CD1c-positive myeloid dendritic cell (primary cell): ENCODE data around the gene MBNL3.

Experiments
- DNase-seq: peaks from one replicate; pipeline ENCODE4 v3.0.0-alpha.2; 2016; ENCODE audit errors: extremely low spot score

Gene MBNL3, protein sequence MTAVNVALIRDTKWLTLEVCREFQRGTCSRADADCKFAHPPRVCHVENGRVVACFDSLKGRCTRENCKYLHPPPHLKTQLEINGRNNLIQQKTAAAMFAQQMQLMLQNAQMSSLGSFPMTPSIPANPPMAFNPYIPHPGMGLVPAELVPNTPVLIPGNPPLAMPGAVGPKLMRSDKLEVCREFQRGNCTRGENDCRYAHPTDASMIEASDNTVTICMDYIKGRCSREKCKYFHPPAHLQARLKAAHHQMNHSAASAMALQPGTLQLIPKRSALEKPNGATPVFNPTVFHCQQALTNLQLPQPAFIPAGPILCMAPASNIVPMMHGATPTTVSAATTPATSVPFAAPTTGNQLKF

DNA sequence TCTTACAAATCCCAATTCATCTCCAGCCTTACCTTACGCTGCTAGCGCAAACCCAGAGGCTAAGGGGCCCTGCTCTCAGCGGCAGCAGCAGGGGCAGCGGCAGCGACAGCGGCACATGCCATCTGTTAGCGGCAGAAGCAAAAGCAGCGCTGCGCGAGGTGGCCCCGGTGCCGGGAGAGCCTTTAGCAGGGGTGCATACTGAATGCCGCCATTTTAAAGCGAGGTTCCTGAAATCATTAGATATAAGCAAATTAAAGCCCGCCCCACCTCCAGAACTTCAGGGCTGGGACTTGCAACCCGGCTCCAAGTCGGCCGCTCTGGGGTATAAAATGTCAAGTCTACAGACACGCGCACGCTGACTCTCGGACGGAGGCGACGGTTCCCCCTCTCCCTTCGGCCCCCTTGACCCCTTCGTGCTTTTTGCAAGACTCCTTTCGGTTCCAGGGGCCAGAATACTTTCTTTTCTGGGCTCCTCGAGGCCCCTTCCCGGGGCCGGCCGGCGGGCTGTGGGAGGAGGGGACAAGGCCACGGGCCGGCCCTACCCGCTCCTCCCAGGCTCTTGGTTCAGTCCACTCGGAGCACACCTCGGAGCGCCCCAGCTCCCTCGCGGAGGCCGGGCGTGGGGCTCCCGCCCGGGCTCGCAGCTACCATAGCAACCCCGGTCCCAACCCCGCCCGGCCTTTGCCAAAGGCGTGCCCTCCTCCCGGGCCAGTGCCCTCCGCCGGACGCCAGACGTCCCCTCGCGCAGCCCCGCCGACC lies at the start of gene MBNL3:
Gene MBNL3 (minus strand): TSS at position 220 of the 759 bp plus-strand sequence. CDS start 49,427 bp downstream, outside the sequence.
- DNase-seq: peak; percentile 69

DNA sequence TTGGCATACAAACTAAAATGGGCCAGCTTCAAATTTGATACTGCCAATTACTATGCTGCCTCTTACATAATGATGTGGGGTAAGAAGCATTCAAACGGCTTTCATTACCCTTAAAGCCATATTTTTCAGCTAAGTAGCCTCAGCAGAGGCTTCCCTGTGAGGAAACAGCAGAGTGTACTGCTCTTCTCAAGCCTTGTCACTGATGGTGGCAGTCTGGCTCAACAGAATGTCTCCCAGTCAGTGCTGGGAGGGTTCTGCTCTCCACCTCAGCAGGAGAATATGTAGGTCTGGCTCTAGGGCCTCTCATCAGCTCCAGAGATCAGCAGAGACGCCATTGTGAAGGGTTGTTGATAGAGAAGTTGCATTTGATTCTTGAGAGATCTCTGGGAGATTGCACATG lies 44.6 kb upstream of the MBNL3 start:
- no peak for DNase-seq

DNA sequence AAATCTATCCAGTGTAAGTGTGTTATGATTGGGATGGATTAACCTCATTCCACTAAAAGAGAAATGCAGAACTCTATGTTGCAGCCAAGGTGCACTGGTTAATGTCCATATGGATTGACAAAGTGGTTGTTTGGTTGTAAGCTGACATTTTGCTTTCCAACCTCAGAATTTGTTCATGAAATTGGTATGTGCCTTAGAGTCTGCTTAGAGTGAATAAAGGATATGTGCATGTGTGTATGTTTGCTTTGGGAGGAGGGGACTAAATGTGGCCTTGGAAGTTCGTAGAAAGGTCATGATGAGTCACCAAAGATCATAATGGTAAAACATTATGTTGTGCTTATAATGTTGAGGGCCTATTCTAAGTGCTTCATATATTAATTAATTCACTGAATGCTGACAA lies 44.1 kb upstream of the MBNL3 start:
- no peak for DNase-seq

DNA sequence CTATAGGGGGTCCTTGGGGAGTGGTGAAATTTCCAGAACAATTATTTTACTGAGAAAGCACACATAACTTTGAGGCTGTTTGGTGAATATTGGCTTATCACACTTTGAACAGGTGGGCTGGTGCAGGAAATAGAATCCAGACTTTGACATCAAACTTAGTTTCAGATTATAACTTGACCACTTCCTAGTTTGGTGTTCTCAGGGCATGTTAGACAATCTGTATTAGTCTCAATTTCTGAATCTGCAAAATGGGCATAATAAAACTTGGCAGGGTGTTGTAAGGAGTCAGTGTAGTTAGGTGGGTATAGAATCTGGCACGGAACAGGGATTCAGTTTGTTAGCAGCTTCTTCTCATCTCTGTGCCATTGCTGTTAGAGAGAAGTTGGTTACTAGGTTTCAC lies 43.3 kb upstream of the MBNL3 start:
- no peak for DNase-seq

DNA sequence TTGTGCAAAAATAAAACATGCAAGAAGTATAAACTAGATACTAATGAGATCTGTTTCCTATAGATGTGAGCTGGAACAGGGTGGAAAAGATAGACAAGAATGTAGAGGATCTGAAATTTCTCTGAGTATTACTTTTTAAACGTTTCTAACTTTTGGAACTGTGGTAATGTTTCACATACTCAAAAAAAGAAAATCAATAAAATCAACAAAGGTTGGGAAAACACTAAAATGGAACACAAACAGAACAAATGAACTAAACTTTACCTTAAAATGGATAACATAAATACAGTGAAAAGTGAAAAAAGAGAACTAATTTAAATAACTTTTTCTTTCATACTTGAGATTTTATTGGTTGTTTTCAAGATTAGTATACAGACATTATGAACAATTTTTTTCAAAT lies 32.0 kb upstream of the MBNL3 start:
- DNase-seq: no peak

DNA sequence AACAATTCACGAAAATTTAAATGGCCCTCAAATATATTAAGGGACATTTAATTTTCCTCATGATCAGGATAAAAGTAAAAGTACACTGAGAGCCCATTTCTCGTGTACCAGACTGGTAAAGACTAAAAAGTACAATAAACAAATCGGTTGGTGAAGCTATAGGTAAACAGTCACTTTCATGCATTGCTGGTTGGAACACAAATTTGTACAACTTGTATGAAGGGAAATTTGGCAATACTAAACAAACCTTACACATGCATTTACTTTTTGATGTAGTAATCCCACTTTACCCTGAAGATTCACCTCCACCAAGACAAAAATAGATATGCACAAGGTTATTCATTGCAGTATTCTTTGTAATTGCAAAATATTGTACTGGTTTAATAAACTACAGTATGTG lies 31.4 kb upstream of the MBNL3 start:
- DNase-seq: no peak

DNA sequence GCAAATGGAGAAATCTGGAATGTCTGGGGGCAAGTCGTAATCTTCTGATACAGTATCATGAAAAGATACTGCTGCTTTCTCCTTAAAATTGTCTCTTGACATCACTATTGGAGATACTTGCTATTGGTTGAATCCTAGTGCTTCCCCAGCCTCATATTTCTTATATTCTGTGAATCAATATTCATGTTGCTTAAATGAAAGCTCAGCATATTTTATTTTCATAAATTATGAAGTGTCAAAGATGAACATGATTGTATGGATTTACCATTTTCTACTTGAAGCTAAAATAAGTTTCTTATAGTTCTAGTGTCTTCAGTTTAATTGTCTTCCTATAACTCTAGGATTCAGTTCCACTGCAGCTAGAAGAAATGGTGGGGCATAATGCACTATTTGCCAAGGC lies 29.6 kb upstream of the MBNL3 start:
- no peak for DNase-seq

DNA sequence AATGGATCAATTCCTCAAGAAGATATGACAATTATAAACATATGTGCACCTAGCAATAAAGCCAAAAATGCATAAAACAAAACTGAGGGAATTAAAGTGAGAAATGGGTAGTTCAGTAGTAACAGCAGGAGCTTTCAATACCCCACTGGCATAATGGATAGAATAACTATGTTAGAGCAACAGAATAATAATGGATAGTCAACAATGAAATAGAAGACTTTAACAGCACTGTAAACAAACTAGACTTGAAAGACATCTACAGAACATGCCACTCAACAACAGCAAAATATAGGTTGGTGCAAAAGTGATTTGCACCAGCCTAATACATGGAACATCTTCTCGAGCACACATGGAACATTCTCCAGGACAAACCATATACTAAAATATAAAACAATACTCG lies 20.0 kb upstream of the MBNL3 start:
- no peak for DNase-seq

DNA sequence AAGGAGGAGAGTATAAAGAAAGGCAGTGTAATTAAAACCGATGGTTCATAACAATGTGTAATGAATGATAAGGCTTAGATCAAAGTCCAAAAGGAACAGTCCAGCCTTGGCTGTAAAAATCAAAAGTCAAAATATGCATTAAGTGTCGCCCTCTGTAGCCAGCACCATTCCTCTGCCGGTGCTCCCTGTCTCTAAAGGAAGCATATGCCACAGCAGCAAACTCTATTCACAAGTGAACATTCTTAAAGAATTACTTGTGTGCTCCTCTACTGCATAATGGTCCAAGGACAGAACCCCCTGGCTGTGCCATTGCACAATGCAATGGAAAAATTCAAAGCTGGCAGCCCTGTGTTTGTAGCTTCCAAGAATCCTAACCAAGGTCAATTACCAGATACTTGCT lies 16.3 kb upstream of the MBNL3 start:
- no peak for DNase-seq

DNA sequence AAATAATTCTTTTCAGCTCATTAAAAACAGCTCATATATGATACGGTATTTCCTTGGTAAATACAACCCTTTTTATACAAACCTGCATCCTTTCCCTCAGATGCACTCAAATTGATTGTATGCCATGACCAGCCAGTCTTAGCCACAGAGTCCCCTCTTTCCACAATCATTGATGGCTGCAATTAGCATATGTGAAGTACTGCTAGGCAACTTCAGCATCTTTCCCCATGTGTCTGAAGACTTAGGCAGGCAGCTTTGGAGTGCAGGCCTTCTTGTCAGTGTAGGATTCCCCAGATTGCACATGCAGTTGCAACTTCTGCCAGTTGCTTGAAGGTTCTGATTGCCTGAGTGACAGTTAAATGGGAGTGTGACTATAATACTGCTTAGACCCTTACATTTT lies 15.6 kb upstream of the MBNL3 start:
- DNase-seq: no peak

DNA sequence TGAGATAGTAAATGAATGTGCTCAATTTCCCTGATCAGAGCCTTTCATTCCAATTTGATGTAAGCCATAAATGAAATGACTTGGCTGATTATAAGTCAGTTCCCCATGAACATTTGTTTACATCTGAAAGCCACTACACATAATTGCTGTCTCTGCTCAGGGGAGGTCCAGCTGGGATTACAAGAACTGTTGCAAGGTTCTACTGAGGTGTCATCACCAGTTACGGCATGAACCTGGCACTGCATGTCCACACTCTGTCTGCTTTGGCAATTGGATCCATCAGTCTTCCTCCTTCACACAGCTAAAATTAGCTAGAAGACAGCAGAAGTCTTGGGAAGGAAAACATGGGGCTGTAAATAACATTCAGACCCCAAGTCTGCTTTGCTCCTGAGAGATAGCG lies 12.8 kb upstream of the MBNL3 start:
- DNase-seq: no peak

DNA sequence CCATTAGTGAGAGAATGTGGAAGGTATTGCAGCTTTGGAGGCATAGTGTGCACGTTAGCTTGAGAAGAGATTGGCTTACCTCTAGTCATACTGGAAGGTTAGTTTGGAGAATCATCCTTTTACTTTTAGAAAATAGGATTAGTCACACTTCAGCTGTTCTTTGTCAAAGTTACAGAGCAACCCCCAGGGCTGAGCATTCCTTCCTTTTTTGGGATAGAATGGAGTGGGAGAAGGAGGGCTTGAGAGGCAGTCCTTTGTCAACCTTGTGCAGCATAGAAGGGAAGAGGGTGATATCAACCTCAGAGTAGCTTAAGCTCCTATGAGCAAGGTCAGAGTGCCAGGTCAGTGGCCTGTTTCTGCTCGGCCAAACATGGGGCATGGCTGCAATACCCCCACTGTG lies 8.6 kb upstream of the MBNL3 start:
- no peak for DNase-seq

DNA sequence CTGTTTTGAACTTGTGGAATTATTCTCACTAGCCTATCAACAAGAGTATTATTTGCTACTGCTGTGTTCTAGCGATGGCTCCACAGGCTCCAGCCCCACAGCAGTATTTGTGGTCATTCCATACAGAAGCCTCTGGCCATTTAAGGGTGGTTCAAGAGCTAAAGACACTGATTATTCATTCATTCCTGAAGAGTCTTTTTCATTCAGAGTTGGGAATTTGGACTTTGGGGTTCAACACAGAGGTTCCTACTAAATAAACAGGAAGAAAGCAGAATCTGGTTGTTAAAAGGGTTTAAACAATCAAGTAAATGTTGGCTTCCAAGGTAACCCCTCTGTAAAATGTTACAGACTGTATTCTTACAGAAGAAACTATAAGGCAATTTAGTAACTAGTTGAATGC lies 4.3 kb upstream of the MBNL3 start:
- no peak for DNase-seq

DNA sequence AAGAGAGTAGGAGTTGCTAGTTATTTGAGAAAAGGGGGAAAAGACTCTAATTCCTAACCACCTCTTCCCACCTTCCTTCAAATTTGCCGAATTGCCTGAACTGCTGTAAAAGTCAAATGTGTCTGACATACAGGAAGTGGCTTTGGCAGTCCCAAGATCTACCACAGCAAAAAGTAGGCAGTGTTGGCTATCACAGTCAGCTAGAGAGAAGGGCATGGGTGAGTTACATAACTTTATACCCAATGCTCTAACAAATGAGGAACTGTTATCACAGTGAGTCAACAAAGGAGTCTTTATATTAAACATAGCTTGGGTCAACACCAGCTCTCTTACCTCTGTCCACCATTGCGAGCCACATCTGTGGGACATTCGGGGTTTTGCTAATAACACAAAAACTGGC lies 2.4 kb upstream of the MBNL3 start:
- peak; percentile 74 for DNase-seq

DNA sequence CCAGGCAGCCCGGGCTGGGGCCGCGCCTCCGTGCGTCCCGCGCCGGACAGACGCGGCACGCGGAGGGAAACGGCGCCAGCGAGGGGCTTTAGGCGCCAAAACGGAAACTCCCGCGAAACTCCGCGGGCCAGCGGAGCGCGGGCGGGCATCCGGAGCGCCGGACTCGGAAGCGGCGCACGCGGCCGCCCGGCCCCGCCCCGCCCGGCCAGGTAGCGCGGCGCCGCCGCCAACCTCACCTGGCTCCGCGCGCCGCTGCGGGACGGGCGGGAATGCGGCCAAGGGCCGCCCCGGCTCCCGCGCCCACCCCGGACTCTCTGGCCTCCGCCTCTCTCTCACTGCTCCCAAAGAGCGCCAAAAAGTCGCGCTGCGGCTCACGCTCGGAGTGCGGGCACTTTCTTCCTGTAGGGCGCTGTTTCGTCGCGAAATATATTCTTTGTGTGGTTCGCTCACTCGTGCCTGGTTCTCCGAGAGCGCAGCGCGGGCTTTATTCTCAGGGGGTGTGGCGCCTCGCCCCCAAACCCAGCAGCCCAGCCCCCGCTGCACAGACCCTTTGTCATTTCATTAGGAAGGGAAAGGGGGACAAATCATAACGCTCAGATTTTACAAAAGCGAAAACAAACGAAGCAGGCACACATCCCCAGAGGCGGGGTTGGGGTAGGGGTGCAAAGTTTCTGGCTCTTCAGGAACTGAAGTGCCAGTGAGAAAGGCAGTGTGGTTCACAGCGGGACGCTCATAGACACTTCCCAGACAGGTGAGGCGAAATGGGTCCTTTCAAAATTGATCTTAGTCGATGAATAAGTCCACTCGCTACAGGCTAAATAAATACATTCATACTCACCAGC lies 961 bp upstream of the MBNL3 start:
- DNase-seq: peak; percentile 51

DNA sequence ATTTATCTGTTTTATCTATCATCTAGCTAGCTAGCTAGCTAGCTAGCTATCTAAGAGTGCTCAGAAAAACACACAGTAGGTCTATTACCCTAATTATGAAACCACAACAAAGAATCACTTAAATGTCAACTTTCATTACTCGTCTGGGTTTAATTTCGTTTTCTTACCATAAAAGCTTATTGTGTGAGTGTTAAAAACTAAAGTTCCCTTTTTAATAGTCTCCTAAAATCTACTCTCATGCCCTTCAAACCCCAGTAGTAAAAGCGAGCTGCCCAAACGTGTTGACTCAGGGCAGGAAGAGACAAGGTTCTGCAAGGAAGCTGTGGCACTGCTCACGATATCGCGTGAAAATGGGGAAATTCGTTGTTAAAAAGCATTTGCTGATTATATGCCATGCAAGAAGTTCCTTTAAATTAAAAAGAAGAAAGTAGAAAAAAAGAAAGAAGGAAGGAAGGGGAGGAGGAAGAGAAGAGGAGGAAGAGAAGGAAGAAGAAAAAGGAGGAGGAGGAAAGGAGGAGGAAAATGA lies 595 bp downstream of the MBNL3 start:
- peak; percentile 76 for DNase-seq

DNA sequence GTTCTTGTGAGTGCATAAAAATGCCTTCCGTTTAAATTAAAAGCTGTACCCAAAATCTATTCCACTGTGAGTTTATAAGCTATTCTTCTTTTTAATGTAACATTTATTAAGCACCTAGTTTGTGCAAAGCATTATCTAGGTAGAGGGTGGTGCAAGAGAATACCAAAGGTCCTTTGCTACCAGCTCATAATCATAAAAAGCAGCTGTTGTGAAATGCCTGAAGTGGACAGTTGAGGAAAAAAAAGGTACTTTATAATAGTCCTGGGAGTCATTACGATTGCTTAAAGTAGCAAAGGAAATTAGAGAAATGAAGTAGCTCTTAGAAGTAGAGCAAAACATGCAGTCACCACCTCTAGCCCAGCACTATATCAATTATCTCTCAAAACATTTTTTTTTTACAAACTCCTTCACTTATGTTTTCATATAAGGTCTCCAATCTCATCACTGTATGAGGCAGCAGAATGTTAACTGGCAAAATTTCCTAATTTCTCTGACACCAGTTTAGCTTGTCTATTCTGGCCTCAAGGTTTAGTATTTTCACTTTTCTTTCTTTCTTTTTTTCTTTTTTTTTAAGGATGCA lies 2.1 kb downstream of the MBNL3 start:
- DNase-seq: no peak

DNA sequence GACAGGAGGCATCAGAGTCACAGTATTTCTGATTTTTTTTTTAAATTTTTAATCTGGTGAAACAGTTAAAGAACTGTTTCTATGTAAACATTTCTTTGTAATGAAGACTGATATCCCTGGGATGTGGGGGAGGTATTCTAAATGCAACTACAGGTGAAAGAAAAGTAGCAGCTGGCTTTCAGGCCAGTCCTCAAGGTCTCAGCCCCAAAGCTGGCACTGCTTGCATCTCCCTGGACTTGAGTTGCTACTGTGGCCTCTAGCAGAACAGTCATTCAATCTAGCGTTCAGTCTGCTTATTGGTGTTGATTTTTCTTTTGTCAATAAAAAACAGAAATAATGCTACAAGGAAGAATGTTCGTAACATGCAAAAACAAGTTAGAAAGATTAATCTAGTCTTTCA lies 4.9 kb downstream of the MBNL3 start:
- no peak for DNase-seq

DNA sequence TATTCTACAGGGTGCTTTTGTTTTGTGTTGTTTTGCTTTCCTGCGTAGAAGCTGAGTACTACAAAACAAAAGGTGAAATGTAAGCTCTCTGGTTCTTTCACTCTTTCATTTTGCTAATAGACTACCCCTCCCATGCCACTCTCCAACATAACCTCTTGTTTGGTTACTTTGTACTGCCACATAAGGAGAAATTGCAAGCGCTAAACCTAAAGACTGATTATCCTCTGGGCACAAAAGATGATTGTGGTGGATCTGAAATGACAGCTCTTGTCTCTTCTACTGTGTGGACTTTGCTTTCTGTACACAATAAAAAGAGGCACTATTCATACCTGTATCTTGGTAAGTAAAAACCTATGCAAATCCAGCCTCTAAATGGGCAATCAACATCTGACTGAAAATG lies 5.3 kb downstream of the MBNL3 start:
- DNase-seq: no peak

DNA sequence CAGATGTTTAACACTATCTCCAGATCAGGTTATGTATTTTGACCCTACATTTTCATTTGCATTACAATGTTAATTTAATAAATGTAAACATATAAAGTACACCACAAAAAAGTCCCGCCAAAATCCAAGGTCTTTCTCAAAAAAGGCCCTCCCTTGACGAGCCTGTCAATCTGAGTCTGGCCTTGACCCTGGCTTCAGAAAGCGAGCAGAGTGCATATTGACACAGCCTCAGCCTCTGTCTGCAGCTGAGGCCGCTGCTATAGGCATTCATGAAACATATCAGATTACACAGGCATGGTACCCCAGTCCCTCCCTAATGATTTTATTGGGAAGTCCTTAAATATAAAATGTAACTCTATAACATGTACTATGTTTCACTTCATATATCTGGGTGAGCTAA lies 6.2 kb downstream of the MBNL3 start:
- DNase-seq: no peak

DNA sequence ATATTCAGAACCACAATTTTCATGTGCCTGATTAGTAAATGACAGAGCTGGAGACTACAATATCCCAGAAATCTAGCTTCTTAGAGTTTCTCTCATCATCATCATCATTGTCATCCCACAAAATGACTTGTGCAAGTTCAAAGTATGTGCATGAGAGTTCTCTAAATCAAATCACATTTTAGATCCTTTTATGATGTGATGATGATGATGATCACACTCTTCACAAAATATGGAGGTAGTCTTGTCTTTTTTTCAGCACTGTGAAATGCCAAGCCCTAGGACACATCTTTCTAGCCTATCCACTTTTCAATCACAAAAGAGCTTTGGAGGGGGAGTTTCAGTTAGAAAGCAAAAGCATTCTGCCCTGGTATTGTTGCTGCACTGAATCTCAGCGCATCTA lies 7.4 kb downstream of the MBNL3 start:
- DNase-seq: no peak
